Peyer's patch (tissue), 4 donors: Measurements from ENCODE around the gene RARB.

Experiments used
- POLR2A ChIP-seq, 2 donors: fragments of 450-650 bp; IDR thresholded peaks; one replicate each; pipeline ENCODE4 v1.5.1; 2017; ENCODE audit warnings: antibody characterized with exemption in 2 of 2, mild to moderate bottlenecking in 2 of 2, moderate library complexity in 2 of 2
- TF ChIP-seq, protein P1 (sequence below), 6 experiments: fragments of 450-650 bp in 4 of 6; fragments of 200-600 bp in 2 of 6; sonication (generic) in 1 of 6; IDR thresholded peaks; one replicate each; pipeline ENCODE4 v1.5.1; 2017 to 2019; ENCODE audit warnings: antibody characterized with exemption in 6 of 6, mild to moderate bottlenecking in 3 of 6, moderate library complexity in 1 of 6

DNA sequence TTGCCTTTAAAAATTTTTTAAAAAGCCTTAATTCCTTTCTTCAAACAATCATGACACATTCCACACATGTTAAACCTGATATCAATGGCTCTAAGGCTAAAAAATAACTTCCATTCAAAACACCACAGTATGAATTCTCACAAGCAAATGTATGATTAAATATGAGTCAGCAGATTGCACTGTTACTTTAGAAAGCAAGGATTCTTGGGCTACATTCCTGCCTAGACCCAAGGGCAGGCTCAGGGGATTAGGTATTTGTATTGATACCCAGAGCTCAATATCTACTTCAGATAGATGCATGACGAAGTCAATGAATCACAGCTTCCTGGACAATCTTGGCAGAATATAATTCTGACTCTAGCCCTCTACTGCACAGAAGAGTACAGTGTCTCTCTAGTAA, 65.7 kb downstream of the RARB start:
- no peak for TF ChIP-seq POLR2A (IDR thresholded peaks at IDR 0.05)
- TF ChIP-seq, protein P1, sequence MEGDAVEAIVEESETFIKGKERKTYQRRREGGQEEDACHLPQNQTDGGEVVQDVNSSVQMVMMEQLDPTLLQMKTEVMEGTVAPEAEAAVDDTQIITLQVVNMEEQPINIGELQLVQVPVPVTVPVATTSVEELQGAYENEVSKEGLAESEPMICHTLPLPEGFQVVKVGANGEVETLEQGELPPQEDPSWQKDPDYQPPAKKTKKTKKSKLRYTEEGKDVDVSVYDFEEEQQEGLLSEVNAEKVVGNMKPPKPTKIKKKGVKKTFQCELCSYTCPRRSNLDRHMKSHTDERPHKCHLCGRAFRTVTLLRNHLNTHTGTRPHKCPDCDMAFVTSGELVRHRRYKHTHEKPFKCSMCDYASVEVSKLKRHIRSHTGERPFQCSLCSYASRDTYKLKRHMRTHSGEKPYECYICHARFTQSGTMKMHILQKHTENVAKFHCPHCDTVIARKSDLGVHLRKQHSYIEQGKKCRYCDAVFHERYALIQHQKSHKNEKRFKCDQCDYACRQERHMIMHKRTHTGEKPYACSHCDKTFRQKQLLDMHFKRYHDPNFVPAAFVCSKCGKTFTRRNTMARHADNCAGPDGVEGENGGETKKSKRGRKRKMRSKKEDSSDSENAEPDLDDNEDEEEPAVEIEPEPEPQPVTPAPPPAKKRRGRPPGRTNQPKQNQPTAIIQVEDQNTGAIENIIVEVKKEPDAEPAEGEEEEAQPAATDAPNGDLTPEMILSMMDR (IDR thresholded peaks at IDR 0.05): no peak
